Renal cortex interstitium (tissue), 15 donors: ENCODE results near the gene JUP. TPM values are rescaled to one million over a fixed set of nuclear protein-coding genes. Genes with fewer than 3 reads are reported as not detected.
"Not testable (repeated sequence)": the region's sequence is repeated elsewhere in the genome, so short reads cannot be mapped to it uniquely, and the experiment has no call there.

Experiments used
- DNase-seq, 11 donors: peaks; one replicate each; pipeline ENCODE4 v3.0.0-alpha.2; 2013; ENCODE audit warnings: low read depth in 9 of 11, low spot score in 4 of 11; ENCODE audit errors: extremely low read depth in 1 of 11
- long read RNA-seq, 16 experiments: transcript quantifications; one replicate each; lab custom pipeline, GENCODE V29; 2026
- polyA plus RNA-seq, 3 donors: library from polyadenylated mRNA; unstranded; fragments of 120-200 nt; gene quantifications; one replicate each; pipeline ENCODE4 v1.2.1, GENCODE V29; 2013; ENCODE audit not compliant: insufficient read length in 3 of 3

Gene JUP
- 100 to 1,000 TPM; 169 to 222 (median 221) TPM for polyA plus RNA-seq
- long read RNA-seq, donor 1, transcript JUP-201 (15 exons, 3,200 nt): major isoform, 6 of 65 reads
- long read RNA-seq, donor 1, partial matches to known transcripts: 57 of 65 reads
- long read RNA-seq, donor 1, other reads (novel, unspliced or antisense): 0 of 65 reads
- long read RNA-seq, donor 2, transcript JUP-201 (15 exons, 3,200 nt): major isoform, 8 of 259 reads
- long read RNA-seq, donor 2, partial matches to known transcripts: 246 of 259 reads
- long read RNA-seq, donor 2, other reads (novel, unspliced or antisense): 0 of 259 reads
- long read RNA-seq, donor 3, transcript JUP-203 (14 exons, 3,497 nt): minor isoform, 5 of 78 reads
- long read RNA-seq, donor 3, transcript JUP-201 (15 exons, 3,200 nt): major isoform, 32 of 78 reads
- long read RNA-seq, donor 3, partial matches to known transcripts: 39 of 78 reads
- long read RNA-seq, donor 3, other reads (novel, unspliced or antisense): 0 of 78 reads
- long read RNA-seq, donor 4, transcript JUP-203 (14 exons, 3,497 nt): minor isoform, 5 of 31 reads
- long read RNA-seq, donor 4, transcript JUP-201 (15 exons, 3,200 nt): major isoform, 14 of 31 reads
- long read RNA-seq, donor 4, partial matches to known transcripts: 12 of 31 reads
- long read RNA-seq, donor 4, other reads (novel, unspliced or antisense): 0 of 31 reads
- long read RNA-seq, donor 5: 0 reads
- long read RNA-seq, donor 6, transcript JUP-203 (14 exons, 3,497 nt): minor isoform, 8 of 56 reads
- long read RNA-seq, donor 6, transcript JUP-201 (15 exons, 3,200 nt): major isoform, 13 of 56 reads
- long read RNA-seq, donor 6, partial matches to known transcripts: 35 of 56 reads
- long read RNA-seq, donor 6, other reads (novel, unspliced or antisense): 0 of 56 reads
- long read RNA-seq, donor 7, transcript JUP-201 (15 exons, 3,200 nt): major isoform, 13 of 215 reads
- long read RNA-seq, donor 7, partial matches to known transcripts: 161 of 215 reads
- long read RNA-seq, donor 7, other reads (novel, unspliced or antisense): 35 of 215 reads
- long read RNA-seq, donor 8: 0 reads
- long read RNA-seq, donor 9, transcript JUP-203 (14 exons, 3,497 nt): minor isoform, 8 of 227 reads
- long read RNA-seq, donor 9, transcript JUP-201 (15 exons, 3,200 nt): major isoform, 14 of 227 reads
- long read RNA-seq, donor 9, partial matches to known transcripts: 205 of 227 reads
- long read RNA-seq, donor 9, other reads (novel, unspliced or antisense): 0 of 227 reads
- long read RNA-seq, donor 10, transcript JUP-203 (14 exons, 3,497 nt): minor isoform, 5 of 75 reads
- long read RNA-seq, donor 10, transcript JUP-201 (15 exons, 3,200 nt): major isoform, 9 of 75 reads
- long read RNA-seq, donor 10, partial matches to known transcripts: 61 of 75 reads
- long read RNA-seq, donor 10, other reads (novel, unspliced or antisense): 0 of 75 reads
- long read RNA-seq, donor 11, transcript JUP-203 (14 exons, 3,497 nt): minor isoform, 8 of 222 reads
- long read RNA-seq, donor 11, transcript JUP-201 (15 exons, 3,200 nt): major isoform, 21 of 222 reads
- long read RNA-seq, donor 11, partial matches to known transcripts: 193 of 222 reads
- long read RNA-seq, donor 11, other reads (novel, unspliced or antisense): 0 of 222 reads
- long read RNA-seq, donor 12, partial matches to known transcripts: 0 of 1 reads
- long read RNA-seq, donor 12, other reads (novel, unspliced or antisense): 0 of 1 reads
- long read RNA-seq, donor 13: 0 reads
- long read RNA-seq, donor 14, transcript JUP-201 (15 exons, 3,200 nt): major isoform, 8 of 17 reads
- long read RNA-seq, donor 14, partial matches to known transcripts: 7 of 17 reads
- long read RNA-seq, donor 14, other reads (novel, unspliced or antisense): 0 of 17 reads
- long read RNA-seq, donor 15, transcript JUP-201 (15 exons, 3,200 nt): major isoform, 5 of 26 reads
- long read RNA-seq, donor 15, transcript JUP-203 (14 exons, 3,497 nt): major isoform, 5 of 26 reads
- long read RNA-seq, donor 15, partial matches to known transcripts: 16 of 26 reads
- long read RNA-seq, donor 15, other reads (novel, unspliced or antisense): 0 of 26 reads
- long read RNA-seq, donor 16, transcript JUP-201 (15 exons, 3,200 nt): major isoform, 51 of 207 reads
- long read RNA-seq, donor 16, transcript JUP-203 (14 exons, 3,497 nt): minor isoform, 24 of 207 reads
- long read RNA-seq, donor 16, partial matches to known transcripts: 117 of 207 reads
- long read RNA-seq, donor 16, other reads (novel, unspliced or antisense): 11 of 207 reads

DNA sequence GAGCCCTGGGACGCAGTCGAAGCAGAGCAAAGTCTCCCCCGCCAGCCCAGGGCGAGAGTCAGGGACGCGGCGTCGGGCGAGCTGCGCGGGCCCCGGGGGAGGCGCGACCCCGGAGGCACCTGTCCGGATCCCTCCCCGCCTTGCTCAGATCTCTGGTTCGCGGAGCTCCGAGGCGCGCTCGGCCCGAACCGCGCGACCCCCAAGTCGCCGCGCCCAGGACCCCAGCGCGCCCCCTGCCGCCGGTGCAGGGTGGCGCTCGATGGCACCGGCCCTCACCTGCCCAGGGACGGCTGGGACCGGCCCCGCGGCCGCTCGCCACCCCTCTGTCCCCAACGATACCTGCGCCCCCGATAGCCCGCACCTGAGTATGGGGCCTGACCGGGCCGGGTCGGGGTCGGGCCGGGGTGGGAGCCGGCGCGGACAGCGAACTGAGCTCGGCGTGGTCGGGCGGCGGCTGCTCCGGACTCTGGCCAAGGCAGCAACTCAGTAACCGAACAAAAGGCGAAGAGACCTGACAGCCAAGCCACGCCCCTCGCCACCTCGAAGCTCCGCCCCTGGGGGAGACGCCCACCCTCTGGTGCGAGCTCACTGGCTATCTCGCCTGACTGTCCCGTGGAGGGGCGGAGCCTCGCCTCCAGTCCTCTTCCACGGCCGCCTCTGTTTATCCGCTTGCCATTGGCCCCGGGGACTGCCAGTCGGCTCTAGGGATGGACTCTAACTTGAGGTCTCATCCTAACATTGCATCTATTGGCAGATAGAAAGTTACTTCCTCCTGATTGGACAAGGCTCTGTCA lies at the start of gene JUP:
TSS of gene JUP (minus strand) at position 485 of the 794 bp plus-strand sequence. CDS start 14,857 bp downstream, outside the sequence.
- DNase-seq: peak; percentile 97 to 100 (median 99)

DNA sequence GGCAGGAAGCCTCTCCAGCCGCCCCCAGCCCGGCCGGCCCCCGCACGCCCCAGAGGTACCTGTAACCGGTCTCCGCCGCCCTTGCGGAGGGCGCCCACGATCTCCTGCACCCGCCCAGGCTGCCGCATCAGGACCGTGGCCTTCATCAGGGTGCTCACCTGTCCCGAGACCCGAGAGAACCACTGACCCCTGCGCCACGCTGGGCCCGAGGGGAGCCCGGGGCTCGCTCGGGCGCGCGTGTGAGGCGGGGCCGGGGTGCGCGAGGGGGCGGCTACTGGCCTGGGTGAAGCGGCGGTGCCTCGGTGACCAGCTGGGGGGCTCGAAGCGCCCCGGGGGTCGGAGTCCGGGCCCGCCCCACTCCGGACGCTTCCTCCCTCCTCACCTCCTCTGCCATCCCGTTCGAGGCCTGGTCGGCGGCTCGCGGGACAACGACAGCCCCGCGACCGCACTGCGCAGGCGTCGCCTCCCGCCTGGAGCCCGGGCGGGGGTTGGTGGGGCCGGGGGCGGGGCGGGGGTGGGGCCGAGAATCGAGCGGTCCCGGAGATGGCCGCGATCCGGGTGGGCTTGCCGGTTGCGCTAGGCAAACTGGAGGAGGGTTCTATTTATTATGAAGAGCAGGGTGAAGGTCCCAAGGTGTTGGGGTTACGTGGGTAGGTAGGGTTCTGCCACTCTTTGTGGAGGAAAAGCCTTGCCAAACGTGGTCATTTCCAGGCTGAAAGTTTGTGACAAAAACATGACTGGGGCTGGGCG lies 49.5 kb upstream of the JUP start, which contains the start of gene NT5C3B:
TSS of gene NT5C3B (minus strand) at position 433 of the 750 bp plus-strand sequence. CDS start at position 394, 39 bp downstream.
- peak in 5 of 11 donors; percentile 34 to 63 (median 54) for DNase-seq

DNA sequence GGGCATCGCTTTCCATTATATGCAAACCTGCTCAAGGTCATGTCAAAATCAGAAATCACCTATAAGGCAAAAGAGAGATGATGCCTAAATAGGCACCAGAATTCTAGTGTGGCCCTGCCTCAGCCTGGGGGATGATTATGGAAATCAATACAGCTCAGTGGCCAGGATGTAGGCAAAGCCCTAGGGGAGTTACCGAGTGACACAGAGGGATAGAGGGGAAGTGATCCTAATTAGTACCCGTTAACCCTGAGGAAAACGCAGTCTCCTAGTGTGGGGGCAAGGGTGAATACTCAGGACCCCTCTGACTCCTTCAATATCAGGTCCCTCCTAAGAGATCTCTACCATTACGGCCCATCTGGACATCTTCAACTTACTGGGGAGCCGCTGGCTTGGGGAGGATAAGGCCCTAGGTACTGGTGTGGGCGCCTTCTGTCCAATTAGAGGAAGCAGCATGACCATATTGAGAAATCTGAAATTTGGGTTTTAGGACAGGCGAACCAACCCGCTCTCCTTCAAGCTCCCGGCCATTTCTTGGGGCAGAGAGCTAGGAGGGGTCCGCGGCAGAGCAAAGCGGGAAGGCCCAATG lies 48.8 kb upstream of the JUP start:
- no peak for DNase-seq

DNA sequence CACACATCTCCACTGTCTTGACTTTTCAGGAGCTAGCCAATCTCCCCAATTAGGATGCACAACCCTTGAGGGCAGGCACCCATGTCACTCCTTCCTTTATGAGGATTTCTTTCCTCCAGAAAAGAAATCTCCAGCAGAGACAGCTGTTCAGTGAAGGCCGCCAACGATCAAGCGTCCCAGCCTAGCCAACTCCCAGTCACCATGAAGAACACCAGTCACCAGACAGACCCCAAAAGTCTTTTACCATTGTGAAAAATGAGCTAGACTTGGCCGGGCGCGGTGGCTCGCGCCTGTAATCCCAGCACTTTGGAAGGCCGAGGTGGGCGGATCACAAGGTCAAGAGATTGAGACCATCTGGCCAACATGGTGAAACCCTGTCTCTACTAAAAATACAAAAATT lies 43.5 kb upstream of the JUP start:
- not testable (repeated sequence) for DNase-seq

DNA sequence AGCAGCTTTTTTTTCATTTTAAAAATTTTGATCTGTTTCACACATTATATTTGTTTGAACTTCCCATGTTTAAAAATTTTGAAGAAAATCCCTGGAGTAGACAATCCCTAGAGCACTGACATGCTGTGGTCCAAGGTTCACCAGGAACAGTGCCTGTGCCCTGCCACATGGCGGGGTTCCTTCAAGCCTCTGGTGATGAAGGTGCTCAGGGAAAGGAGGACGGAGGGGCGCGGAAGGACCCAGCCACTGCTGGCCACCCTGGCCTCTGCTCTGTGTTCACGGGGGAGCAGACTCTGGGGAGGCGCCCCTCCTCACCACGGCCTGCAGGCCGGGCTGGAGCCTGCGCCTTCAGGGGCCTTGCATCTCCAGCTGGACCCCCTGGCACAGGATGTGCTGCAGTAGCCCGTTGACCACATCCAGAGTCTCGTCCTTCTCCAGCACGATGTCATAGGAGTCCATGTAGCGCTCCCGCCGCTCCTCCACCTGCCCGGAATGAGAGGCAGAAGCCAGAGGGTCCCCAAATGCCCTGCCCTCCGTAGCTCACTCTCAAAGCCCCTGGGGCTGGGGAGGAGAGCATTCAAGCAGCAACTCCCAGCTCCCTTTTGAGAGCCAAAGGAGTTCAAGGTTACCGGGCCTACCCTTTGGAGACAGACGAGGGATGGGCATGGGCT lies 38.8 kb upstream of the JUP start:
- no peak for DNase-seq

DNA sequence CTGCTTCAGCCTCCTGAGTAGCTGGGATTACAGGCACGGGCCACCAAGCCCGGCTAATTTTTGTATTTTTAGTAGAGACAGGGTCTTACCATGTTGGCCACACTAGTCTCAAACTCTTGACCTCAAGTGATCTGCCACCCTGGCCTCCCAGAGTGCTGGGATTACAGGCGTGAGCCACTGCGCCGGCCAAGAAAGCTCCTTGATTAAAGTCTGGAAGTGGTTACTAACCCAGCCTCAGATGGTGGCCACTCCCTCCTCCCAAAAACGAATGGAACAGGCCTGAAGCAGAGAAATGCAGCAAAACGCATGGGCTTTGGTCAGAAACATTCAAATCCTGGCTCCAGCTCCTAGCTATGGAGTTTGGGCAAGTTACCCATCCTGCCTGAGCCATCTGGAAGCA lies 37.6 kb upstream of the JUP start:
- no peak for DNase-seq

DNA sequence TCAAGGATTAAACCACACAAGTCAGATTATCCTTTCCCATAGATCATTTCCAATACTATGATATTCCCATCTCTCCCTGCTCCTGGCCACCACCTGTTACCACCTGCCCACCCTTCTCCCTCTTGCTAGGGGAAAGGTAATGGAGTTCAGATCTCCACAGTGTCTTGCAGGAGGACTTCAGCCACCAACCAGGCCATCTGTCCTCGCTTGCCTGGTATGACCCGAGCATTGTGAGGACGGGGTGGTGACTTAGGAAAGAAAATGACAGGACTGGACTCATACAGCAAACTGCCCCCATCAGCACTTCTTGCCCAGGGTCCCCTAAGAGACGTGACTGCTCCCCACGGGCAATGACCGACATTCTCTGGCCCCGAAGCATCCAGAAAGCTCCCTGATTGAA lies 37.1 kb upstream of the JUP start:
- DNase-seq: no peak

DNA sequence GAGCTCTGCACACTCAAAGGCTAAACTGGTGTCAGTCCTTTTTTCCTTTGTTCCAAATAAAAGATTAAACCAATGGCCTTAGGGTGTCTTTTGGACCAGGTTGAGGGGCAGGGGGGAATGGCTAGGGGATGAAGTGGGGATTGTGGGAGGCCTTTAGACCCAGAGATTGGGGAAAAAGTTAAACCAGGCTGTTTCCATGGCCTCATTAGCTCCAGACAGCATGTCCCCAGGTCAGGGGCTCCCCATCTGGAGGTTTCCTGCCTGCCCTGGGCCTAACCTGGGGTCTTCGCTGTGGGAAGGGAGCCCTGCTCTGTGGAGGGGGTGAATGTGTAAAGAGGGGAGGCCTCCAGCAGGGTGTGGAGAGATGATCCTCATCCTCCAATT lies 36.6 kb upstream of the JUP start:
- DNase-seq: no peak

DNA sequence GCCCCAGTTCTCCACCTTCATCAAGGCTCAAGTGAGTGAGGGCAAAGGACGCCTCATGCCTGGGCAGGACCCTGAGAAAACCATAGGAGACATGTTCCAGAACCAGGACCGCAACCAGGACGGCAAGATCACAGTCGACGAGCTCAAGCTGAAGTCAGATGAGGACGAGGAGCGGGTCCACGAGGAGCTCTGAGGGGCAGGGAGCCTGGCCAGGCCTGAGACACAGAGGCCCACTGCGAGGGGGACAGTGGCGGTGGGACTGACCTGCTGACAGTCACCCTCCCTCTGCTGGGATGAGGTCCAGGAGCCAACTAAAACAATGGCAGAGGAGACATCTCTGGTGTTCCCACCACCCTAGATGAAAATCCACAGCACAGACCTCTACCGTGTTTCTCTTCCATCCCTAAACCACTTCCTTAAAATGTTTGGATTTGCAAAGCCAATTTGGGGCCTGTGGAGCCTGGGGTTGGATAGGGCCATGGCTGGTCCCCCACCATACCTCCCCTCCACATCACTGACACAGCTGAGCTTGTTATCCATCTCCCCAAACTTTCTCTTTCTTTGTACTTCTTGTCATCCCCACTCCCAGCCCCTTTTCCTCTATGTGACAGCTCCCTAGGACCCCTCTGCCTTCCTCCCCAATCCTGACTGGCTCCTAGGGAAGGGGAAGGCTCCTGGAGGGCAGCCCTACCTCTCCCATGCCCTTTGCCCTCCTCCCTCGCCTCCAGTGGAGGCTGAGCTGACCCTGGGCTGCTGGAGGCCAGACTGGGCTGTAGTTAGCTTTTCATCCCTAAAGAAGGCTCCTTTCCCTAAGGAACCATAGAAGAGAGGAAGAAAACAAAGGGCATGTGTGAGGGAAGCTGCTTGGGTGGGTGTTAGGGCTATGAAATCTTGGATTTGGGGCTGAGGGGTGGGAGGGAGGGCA lies 36.0 kb upstream of the JUP start:
- no peak for DNase-seq

DNA sequence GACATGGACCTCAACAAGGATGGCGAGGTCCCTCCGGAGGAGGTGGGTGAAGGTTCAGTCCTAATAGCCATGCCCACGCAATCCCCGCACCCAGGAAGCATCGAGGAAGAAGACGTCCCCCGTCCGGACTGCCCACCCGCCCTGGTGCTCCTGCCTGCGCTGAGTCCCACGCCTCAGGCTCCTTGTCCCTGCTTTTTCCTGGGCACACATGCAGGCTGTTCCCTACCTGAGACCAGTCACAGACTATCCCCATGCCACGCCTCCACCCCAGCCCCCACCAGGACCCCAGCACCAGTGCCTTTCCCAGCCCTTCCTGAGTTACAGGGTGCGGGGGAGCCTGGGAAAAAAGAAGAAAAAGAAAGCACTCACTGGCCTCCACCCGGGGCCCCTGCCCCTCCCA lies 35.3 kb upstream of the JUP start:
- no peak for DNase-seq

DNA sequence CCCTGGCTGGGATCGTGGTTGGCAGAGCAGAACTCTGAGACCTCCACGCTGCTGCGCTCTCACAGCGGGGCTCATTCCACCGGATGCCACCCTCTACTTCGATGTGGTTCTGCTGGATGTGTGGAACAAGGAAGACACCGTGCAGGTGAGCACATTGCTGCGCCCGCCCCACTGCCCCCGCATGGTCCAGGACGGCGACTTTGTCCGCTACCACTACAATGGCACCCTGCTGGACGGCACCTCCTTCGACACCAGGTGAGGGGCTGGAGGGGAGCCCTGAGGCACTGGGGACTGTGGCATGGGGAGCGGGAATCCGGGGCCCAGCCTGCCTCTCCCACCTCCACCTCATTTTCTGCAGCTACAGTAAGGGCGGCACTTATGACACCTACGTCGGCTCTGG lies 31.5 kb upstream of the JUP start:
- DNase-seq: no peak

DNA sequence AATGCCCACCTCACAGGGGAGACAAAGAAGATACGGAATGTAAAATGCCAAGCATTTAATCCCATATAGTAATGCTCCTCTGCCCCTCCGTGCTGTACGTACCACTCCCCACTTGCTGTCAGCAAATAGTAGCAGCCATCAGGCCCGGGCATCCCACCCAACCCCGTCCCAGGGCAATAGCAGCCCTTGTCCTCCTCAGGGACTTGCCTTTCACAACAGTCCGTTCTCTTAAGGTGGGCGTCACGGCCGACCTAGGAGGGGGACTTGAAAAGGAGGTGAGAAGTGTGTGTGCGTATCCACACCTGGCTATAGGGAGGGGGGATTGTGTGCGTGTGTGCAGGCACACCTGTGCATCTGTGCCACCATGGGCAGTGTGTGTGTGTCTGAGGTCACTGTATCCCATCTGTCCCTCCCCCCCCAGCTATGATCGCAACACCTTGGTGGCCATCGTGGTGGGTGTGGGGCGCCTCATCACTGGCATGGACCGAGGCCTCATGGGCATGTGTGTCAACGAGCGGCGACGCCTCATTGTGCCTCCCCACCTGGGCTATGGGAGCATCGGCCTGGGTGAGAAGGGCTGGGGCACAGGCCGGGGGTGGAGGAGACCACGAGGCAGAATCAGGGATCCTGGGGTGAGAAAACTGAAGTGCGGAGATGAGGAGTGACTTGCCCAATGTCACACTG lies 30.3 kb upstream of the JUP start:
- no peak for DNase-seq

DNA sequence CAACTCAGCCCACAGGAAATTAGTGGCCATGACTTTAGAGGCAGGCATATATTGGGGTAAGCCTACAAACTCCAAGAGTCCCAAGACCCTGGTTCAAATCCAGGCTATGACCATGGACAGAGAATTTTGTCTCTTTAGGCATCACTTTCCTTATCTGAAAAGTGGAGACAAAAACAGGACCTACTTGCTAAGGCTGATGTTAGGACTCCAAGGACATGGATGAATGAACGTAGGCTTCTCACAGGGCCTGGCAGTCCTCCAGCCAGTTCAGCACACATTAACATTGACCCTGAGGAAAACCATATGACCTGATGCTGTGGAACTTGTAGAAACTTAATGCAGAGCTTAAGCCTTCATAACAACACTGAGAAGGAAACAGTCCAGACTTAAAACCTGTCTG lies 27.7 kb upstream of the JUP start:
- DNase-seq: peak in 1 of 11 donors; percentile 27
